Breast epithelium (tissue), 4 donors: ENCODE data around the gene VAX1. TPM values are rescaled to one million over a fixed set of nuclear protein-coding genes. Genes with fewer than 3 reads are reported as not detected.

ENCODE experiments used
- DNase-seq, 2 donors: peaks; one replicate each; pipeline ENCODE4 v3.0.0-alpha.2; 2019; ENCODE audit warnings: low spot score in 2 of 2
- H3K27ac ChIP-seq, 2 donors: fragments of 200-600 bp; sonication (generic) in 1 of 2; one replicate each; pipeline ENCODE4 v1.5.1; 2016 to 2019; ENCODE audit warnings: mild to moderate bottlenecking in 1 of 2
- H3K27me3 ChIP-seq, 2 donors: fragments of 200-600 bp; sonication (generic) in 1 of 2; one replicate each; pipeline versions ENCODE4 v1.5.1 to v1.6.0; 2017 to 2019; ENCODE audit warnings: control low read depth in 1 of 2, mild to moderate bottlenecking in 1 of 2
- H3K36me3 ChIP-seq: fragments of 200-600 bp; one replicate; pipeline ENCODE4 v1.5.1; 2019
- H3K4me1 ChIP-seq, 2 donors: fragments of 200-600 bp; sonication (generic); one replicate each; pipeline ENCODE4 v1.5.1; 2016 to 2019; ENCODE audit warnings: control low read depth in 1 of 2
- H3K4me3 ChIP-seq, 3 donors: fragments of 200-600 bp; sonication (generic); 1 replicate in 2 of 3; 2 replicates in 1 of 3; pipeline ENCODE4 v1.5.1; 2016 to 2019; ENCODE audit warnings: mild to moderate bottlenecking in 3 of 3, moderate library complexity in 2 of 3
- H3K9me3 ChIP-seq, 2 donors: fragments of 200-600 bp; sonication (generic) in 1 of 2; one replicate each; pipeline ENCODE4 v1.5.1; 2016 to 2019; ENCODE audit warnings: control low read depth in 1 of 2
- POLR2A ChIP-seq: fragments of 450-650 bp; IDR thresholded peaks from one replicate; pipeline ENCODE4 v1.6.1; 2016; ENCODE audit warnings: antibody characterized with exemption, mild to moderate bottlenecking, moderate library complexity
- POLR2AphosphoS5 ChIP-seq, 3 donors: sonication (generic); formaldehyde crosslinking; IDR thresholded peaks; one replicate each; pipeline ENCODE4 v1.6.1; 2017; ENCODE audit warnings: antibody characterized with exemption in 3 of 3
- intact Hi-C: fragments of 100-400 bp; cut with DNase I; formaldehyde crosslinking; loops from one replicate; pipeline ENCODE4 v1.15.1; 2023; ENCODE audit warnings: low total_unique reads
- total RNA-seq, 3 donors: library from RNA; depleted of rRNA; stranded (reverse); fragments of >200 nt; gene quantifications; one replicate each; pipeline ENCODE4 v1.1.0, GENCODE V29; 2016
- TF ChIP-seq, protein P1 (sequence below), 3 donors: fragments of 450-650 bp; IDR thresholded peaks; one replicate each; pipeline ENCODE4 v1.5.1; 2016 to 2017; ENCODE audit warnings: antibody characterized with exemption in 3 of 3, mild to moderate bottlenecking in 3 of 3, moderate library complexity in 3 of 3

The VAX1 gene
- total RNA-seq, 3 donors from 2014 or later: not detected

- Histone ChIP-seq H3K4me3 (peak overlapping the region in 2 of 3 donors; percentile 16 to 53), H3K9me3 (no peaks in the 10 kb centered on the region), H3K4me1 (peaks cover 4 to 22% of the 10 kb centered on the region in 2 donors), H3K27ac (no peak overlapping the region), H3K27me3 (peaks cover 0 to 100% of the 10 kb centered on the region in 2 donors), H3K36me3 (no peaks in the 10 kb centered on the region)
- DNase-seq: no peak
- intact Hi-C loops: no loop called here
- TF ChIP-seq, protein P1, sequence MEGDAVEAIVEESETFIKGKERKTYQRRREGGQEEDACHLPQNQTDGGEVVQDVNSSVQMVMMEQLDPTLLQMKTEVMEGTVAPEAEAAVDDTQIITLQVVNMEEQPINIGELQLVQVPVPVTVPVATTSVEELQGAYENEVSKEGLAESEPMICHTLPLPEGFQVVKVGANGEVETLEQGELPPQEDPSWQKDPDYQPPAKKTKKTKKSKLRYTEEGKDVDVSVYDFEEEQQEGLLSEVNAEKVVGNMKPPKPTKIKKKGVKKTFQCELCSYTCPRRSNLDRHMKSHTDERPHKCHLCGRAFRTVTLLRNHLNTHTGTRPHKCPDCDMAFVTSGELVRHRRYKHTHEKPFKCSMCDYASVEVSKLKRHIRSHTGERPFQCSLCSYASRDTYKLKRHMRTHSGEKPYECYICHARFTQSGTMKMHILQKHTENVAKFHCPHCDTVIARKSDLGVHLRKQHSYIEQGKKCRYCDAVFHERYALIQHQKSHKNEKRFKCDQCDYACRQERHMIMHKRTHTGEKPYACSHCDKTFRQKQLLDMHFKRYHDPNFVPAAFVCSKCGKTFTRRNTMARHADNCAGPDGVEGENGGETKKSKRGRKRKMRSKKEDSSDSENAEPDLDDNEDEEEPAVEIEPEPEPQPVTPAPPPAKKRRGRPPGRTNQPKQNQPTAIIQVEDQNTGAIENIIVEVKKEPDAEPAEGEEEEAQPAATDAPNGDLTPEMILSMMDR (IDR thresholded peaks at IDR 0.05): no peak
- TF ChIP-seq POLR2A (no peak), POLR2AphosphoS5 (IDR thresholded peaks at IDR 0.05) (no peak)
Observed at GRCh38 chr10:117163061-117163953, 25.2 kb upstream of the VAX1 start.

DNA sequence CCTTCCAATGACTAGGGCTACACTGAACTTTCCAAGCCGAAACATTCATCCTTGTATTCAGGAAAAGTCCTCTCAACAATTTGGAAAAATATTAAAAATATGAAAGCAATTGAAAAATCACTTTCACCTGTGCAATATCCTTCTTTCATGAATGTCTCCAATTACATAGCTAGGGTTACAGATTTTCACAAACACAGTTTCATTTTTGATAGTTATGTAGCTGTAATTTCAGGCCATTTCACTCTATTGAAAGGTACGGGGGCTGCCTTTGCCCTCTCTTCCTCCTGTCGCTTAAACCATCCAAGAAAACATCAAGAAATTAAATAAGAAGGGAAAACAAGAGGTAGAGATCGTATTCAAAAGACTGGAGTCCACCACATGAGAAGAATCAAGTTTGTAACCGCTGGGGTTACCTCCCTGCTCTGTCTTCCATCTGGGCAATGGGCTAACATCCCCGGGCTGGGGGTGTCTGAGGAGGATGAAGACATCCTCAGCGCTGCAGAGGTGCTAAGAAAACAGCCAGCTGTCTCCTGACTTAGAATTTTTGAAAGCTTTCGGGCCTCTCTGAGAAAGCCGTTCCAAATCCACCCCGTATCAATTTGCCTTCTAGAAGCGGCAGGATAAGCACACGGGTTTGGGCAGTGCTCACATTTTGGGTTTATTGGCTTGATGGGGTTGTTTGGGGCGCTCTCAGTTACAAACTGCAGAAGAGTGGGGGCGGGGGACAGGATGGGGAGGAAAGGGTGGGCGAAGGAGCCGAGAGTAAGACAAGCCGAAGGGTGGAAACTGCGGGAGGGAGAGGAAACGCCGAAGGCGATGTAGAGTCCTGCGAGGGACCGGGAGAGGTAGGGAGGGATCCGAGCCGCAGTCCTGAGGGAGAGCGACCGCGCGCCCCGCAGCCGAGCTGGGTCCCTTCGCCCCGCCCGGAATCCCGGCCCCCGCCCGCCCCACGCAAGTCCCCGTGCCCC, 24.3 kb upstream of the VAX1 start:
- Histone ChIP-seq H3K27me3 (peaks cover 0 to 99% of the 10 kb centered on the region in 2 donors), H3K36me3 (no peaks in the 10 kb centered on the region), H3K27ac (no peak overlapping the region), H3K4me1 (peaks cover 4 to 15% of the 10 kb centered on the region in 2 donors), H3K9me3 (no peaks in the 10 kb centered on the region), H3K4me3 (peak overlapping the region in 2 of 3 donors; percentile 16 to 53)
- no peak for DNase-seq
- intact Hi-C loops: no loop called here
- TF ChIP-seq, protein P1 (IDR thresholded peaks at IDR 0.05): no peak
- TF ChIP-seq POLR2AphosphoS5 (IDR thresholded peaks at IDR 0.05): no peak
- TF ChIP-seq POLR2A: no peak

DNA sequence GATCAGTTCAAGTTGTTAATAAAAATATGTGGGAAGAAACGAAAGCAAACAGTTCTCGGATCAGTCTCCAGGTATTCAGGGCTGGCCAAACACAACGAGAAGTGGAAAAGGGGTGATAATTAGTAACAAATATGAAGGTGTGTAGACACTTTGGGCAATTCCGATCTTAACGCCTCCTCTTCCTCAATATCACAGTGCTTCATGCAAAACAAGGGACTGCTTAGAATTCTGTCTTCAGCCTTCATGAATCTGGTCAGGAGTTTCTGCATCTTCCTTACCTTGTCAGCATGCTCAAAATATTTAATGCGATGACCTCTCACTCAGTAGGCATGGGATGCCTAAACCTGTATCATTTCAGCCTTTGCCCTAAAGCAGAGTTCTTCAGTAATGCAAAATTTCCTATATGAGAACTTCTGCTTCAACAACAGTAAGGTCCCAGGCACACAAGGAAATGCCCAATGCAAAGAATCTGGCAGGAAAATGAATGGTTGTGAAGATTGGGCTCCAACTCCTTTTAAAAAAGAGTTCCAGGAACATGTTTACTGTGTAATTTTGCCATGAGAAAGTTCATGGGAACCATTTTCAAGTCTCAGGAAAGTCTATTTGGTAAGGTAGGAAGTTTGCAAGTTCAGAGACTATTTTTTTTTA, 23.4 kb upstream of the VAX1 start:
- no peak for DNase-seq
- no peaks in the 10 kb centered on the region for H3K9me3 ChIP-seq
- peaks cover 0 to 98% of the 10 kb centered on the region in 2 donors for H3K27me3 ChIP-seq
- H3K36me3 ChIP-seq: no peaks in the 10 kb centered on the region
- H3K27ac ChIP-seq: no peak overlapping the region
- TF ChIP-seq, protein P1 (IDR thresholded peaks at IDR 0.05): no peak
- TF ChIP-seq POLR2A: no peak
- TF ChIP-seq POLR2AphosphoS5 (IDR thresholded peaks at IDR 0.05): no peak
- no peak overlapping the region for H3K4me3 ChIP-seq
- intact Hi-C loops: no loop called here
- peaks cover 4 to 14% of the 10 kb centered on the region in 2 donors for H3K4me1 ChIP-seq

DNA sequence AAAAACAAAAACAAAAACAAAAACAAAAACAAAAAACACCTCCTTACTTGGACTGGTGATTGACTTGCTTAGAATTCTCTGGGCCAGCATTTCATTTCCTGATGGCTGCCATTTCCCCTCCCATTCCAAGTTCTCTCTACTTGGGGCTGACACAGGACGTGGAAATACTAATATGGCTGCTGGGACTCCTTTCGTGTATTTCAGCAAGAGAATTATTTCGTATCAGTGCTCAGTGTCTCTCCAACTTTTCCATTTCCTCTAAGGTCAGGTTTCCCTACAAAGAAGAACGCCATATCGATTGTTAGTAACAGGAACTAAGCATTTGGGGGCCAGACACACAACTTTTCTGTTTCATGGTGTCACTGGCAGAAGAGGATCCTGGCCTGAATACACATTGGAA, 22.5 kb upstream of the VAX1 start:
- Histone ChIP-seq H3K27ac (no peak overlapping the region), H3K36me3 (no peaks in the 10 kb centered on the region), H3K4me1 (peaks cover 4 to 14% of the 10 kb centered on the region in 2 donors), H3K27me3 (peaks cover 0 to 96% of the 10 kb centered on the region in 2 donors), H3K4me3 (no peak overlapping the region), H3K9me3 (no peaks in the 10 kb centered on the region)
- DNase-seq: no peak
- intact Hi-C loops: no loop called here
- TF ChIP-seq, protein P1 (IDR thresholded peaks at IDR 0.05): no peak
- TF ChIP-seq POLR2AphosphoS5 (IDR thresholded peaks at IDR 0.05) (no peak), POLR2A (no peak)
